HUES48 (cell line): ENCODE data around the gene DLG1.

ENCODE experiments used
- H3K27ac ChIP-seq: one replicate; pipeline ENCODE4 v1.7.0; 2013; ENCODE audit warnings: low read depth, low read length, inconsistent platforms
- H3K27me3 ChIP-seq: 2 replicates; pipeline ENCODE4 v1.6.1; 2013; ENCODE audit warnings: mild to moderate bottlenecking, low read length; ENCODE audit not compliant: control insufficient read depth, insufficient read depth
- H3K36me3 ChIP-seq: 2 replicates; pipeline ENCODE4 v1.6.1; 2013; ENCODE audit warnings: low read length; ENCODE audit not compliant: control insufficient read depth, insufficient read depth
- H3K4me1 ChIP-seq: 2 replicates; pipeline ENCODE4 v1.6.1; 2013; ENCODE audit warnings: mild to moderate bottlenecking, low read length; ENCODE audit not compliant: control insufficient read depth, insufficient read depth
- H3K4me3 ChIP-seq: 2 replicates; pipeline ENCODE4 v1.5.1; 2013; ENCODE audit warnings: mild to moderate bottlenecking, low read depth, low read length
- H3K9ac ChIP-seq: 2 replicates; pipeline ENCODE4 v1.6.1; 2013; ENCODE audit warnings: mild to moderate bottlenecking, low read depth, low read length, moderate library complexity
- H3K9me3 ChIP-seq: 2 replicates; pipeline ENCODE4 v1.6.1; 2013; ENCODE audit warnings: low read length; ENCODE audit not compliant: control insufficient read depth, insufficient read depth

DLG1 gene

DNA sequence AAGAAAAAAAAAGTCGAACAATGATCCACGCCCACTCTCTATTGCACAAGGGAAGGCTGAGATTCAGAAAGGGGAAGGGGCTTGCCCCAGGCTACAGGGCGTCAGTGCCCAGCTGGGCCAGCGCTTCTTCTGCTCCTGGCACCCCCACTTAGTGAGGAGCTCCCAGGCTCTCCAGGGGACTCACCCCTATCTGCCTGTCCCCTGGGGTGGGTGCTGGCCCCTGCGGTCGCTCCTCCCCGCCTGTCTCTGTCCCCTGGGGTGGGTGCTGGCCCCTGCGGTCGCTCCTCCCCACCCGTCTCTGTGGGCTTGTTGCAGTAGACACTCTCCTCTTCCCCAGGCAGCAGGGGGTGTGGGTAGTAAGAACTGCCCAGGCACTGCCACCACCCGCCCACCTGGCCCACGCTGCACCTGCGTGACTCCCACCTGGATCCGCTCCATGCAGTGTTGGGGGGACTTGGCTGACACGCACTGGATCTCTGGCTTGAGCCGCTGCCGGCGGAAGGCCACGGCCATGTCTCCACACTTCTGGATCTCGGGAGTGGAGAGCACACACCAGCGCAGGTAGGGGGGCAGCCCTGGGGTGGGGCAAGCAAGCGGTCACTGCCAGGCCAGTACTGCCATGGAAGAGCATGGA lies 283.4 kb downstream of the DLG1 start:
- H3K36me3 ChIP-seq: no peaks in the 10 kb centered on the region
- H3K4me3 ChIP-seq: no peak overlapping the region
- H3K27ac ChIP-seq: no peak overlapping the region
- no peak overlapping the region for H3K9ac ChIP-seq
- H3K27me3 ChIP-seq: no peaks in the 10 kb centered on the region
- H3K9me3 ChIP-seq: no peaks in the 10 kb centered on the region
- H3K4me1 ChIP-seq: no peaks in the 10 kb centered on the region

DNA sequence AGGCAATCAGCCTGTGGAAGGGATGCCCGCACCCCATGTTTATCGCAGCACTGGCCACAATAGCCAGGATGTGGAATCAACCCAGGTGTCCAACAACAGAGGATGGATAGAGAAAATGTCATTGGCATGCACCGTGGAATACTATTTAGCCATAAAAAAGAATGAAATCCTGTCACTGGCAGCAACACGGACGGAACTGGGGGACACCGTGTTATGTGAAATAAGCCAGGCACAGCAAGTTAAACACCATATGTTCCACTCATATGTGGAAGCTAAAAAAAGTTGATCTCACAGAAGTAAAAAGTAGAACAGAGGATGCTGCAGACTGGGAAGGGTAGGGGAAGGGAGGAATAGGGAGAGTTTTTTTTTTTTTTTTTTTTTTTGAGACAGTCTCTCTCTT lies 284.4 kb downstream of the DLG1 start:
- Histone ChIP-seq H3K4me1 (no peaks in the 10 kb centered on the region), H3K9me3 (no peaks in the 10 kb centered on the region), H3K27me3 (no peaks in the 10 kb centered on the region), H3K36me3 (no peaks in the 10 kb centered on the region), H3K4me3 (no peak overlapping the region), H3K9ac (no peak overlapping the region), H3K27ac (no peak overlapping the region)

DNA sequence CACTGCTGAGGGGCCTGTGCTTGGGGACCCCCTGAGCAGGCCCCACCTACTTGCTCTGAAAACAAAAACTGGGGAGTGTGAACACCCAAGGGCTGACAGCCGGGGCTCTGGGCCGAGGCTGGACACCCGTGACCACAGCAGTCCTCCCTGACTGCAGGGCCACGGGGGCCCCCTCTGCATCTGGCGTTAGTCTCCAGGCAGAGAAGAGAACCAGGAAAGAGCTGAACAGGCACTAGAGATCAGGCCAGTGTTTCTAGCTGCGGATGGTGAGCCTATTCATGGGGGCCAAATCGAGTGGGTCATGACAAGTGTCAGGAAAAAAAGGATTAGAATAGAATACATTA lies 285.9 kb downstream of the DLG1 start:
- no peak overlapping the region for H3K9ac ChIP-seq
- H3K27ac ChIP-seq: no peak overlapping the region
- no peak overlapping the region for H3K4me3 ChIP-seq
- no peaks in the 10 kb centered on the region for H3K27me3 ChIP-seq
- H3K9me3 ChIP-seq: no peaks in the 10 kb centered on the region
- H3K36me3 ChIP-seq: no peaks in the 10 kb centered on the region
- H3K4me1 ChIP-seq: no peaks in the 10 kb centered on the region

DNA sequence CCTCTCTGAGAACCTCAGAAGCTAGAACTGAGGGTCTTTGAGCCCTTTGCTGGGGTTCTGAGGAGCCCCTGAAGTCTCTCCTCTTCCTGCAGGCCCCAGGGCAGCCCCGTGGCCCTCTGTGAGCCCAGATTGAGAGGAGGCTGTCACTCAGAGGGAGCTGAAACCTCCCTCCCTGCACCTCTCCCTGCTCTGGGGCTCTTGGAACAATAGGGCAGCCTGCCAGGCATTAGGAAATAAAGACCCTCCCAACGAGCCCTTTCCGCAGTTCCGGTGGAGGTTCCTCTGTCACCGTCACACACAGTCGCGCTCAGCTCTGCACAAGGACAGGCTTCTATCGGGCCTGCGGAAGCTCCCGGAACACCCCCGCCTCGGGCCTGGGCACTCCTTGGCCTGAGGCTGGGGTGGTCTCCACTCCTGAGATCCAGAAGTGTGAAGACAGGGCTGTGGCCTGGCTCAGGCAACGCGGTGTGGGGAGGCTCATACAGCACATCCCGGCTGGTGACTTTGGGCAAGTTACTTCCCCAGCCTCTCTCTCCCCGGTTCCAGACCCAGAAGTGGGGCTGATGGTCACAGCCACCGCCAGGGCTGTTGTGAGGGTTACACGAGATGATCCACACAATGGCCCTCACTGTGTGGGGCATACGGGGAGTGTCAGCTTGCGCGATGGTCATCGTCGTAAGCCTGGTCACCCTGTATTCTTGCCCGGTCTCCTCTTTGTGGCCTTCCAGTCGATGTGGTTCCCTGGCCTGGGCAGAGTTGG lies 286.5 kb downstream of the DLG1 start:
- Histone ChIP-seq H3K27ac (no peak overlapping the region), H3K4me1 (no peaks in the 10 kb centered on the region), H3K9me3 (no peaks in the 10 kb centered on the region), H3K27me3 (no peaks in the 10 kb centered on the region), H3K9ac (no peak overlapping the region), H3K4me3 (no peak overlapping the region), H3K36me3 (no peaks in the 10 kb centered on the region)

DNA sequence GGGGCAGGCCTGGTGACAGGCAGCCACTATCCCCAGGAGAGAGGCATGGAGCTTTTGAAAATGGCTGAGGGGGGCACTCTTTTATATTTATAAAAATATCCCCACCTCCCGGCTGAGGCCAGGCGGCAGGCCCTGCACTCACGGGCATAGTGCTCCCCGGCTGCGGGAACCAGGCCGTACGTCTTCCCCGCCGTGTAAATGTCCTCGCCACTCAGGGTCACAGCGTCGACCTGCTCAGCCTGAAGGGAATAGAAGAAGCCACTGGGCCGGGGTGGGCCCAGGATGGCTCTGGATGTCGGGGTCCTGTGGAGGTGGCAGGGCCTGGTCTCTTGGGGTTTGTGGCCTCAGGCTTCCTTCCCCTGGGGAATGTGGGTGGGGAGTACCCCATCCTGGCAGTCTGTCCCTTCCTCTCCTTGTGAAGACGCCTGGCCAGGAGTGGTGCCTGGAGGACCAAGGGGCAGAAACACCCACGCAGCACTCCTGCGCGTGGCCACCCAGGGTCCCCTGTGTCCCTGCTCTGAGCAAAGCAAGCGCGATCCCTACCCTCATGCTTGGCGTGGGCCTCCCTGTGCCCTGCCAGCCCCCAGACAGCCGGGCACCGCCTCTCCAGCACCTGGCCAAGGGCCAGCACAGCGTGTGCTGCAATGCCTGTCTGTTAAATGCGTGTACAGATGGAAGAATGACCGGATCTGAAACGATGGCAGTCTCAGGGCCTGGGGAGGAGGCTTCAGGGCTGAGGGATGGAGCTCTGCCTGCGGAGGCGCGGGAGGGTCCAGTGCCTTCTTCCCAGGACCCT lies 287.7 kb downstream of the DLG1 start:
- Histone ChIP-seq H3K4me3 (no peak overlapping the region), H3K4me1 (no peaks in the 10 kb centered on the region), H3K27ac (no peak overlapping the region), H3K9ac (no peak overlapping the region), H3K27me3 (no peaks in the 10 kb centered on the region), H3K36me3 (no peaks in the 10 kb centered on the region), H3K9me3 (no peaks in the 10 kb centered on the region)

DNA sequence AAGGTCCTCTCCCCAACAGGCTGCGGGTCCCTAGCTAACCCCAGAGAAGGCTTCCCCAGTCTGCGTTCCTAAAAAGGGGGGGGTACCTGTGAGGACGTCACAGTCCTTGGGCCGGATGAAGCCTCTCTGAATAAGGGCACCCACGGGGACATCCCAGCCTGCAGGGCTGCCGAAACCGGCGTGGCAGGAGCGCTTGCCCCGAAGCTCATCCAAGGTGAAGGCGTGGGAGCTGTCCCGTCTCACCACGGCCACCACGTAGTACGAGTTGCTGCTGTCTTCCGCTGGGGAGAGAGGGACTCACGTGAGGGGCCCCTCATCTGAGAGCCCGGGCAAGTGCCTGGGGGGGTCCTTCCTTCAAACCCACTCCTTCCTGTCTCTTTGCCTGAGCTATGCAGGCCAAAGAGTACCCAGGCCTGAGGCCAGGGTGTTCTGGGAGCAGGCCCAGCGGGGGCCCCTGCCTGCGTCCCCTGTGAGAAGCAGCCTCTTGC lies 288.8 kb downstream of the DLG1 start:
- H3K27me3 ChIP-seq: peaks cover 11% of the 10 kb centered on the region
- no peak overlapping the region for H3K9ac ChIP-seq
- H3K4me3 ChIP-seq: no peak overlapping the region
- no peaks in the 10 kb centered on the region for H3K36me3 ChIP-seq
- no peak overlapping the region for H3K27ac ChIP-seq
- no peaks in the 10 kb centered on the region for H3K9me3 ChIP-seq
- no peaks in the 10 kb centered on the region for H3K4me1 ChIP-seq

DNA sequence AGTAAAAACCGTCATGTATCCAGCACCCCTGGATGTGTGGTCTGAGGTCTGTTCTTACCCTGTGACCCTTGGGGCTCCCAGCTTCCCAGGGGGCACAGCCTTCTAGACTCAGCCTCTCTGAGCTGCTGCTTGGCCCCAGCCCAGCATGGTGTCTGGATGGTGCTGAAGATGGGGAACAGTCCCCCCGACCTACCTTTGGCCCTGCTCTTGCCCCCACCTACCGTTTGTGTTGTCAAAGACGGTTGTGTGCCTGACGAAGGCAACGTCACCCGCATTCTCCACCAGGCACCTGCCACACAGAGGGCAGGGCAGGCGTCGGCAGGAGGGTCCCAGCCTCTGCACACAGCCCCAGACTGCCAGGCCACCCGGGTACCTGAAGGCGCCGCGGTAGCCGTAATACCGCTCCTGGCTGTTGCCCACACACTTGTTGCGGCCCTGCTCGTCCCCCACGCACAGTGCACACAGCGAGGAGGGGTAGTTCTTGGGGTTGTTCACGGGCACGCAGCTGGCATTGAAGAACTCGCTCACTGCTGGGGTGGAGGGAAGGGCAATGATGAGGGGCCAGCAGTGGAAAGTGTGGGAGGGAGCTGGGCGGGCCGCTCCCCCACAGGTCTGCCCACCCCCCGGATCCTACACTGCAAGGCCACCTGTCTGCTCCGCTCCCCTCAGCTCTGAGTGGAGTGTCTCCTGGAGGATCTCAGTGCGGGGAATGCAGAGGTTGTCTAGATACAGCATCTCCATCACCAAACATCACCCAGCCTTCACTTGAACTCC lies 289.8 kb downstream of the DLG1 start:
- Histone ChIP-seq H3K9ac (no peak overlapping the region), H3K9me3 (no peaks in the 10 kb centered on the region), H3K36me3 (no peaks in the 10 kb centered on the region), H3K4me1 (peaks cover 6% of the 10 kb centered on the region), H3K27ac (no peak overlapping the region), H3K4me3 (no peak overlapping the region), H3K27me3 (peaks cover 20% of the 10 kb centered on the region)

DNA sequence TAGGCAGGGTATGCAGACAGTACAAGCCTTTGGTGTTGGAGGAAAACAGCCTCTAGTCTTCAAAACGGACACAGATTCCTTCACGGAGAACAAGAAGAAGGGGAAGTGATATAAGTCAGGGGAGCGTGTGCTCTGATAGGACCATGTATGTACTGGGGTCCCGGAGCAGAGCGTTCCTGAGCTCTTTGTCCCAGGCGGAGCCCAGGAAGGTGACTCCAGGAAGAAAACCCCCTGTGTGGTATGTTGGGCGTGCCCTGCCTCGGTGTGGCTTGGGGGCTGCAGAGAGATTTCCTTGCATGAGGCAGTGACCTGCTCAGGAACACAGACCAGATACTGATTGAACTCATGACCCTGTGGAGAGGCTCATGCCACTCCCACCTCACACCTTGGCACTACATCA lies 290.5 kb downstream of the DLG1 start:
- H3K9ac ChIP-seq: no peak overlapping the region
- peaks cover 23% of the 10 kb centered on the region for H3K27me3 ChIP-seq
- peaks cover 6% of the 10 kb centered on the region for H3K4me1 ChIP-seq
- H3K36me3 ChIP-seq: no peaks in the 10 kb centered on the region
- no peak overlapping the region for H3K27ac ChIP-seq
- no peak overlapping the region for H3K4me3 ChIP-seq
- H3K9me3 ChIP-seq: no peaks in the 10 kb centered on the region

DNA sequence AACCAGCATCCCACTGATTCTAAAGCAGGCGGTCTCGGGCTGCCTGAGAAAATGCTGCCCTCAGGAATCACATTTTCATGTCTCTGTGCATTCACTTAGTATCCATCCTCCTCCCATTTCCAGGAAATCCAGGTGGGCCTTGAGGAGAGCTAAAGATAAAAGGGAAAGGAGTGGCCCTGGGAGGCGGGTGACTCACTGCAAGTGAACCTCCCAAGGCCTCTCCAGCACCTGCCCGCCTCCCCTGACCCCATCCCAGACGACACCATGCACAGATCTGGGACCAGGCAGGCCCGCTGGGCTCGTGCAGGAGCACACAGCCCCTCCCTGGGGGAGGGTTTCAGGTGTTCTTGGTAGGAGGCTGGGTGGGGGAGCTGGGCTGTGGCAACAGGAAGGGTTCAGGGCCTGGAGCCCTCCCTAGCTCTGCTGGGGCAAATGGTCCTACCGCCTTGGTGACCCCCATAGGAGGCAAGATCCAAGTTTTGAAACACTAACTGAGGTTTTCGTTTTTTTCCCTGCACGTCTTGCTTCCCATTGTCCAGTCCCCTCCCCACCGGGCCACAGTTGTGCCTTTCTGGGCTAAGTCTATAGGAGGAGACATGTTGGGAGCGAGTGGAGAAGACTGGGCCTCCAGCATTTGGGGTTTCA lies 291.0 kb downstream of the DLG1 start:
- Histone ChIP-seq H3K9me3 (no peaks in the 10 kb centered on the region), H3K27me3 (peaks cover 23% of the 10 kb centered on the region), H3K9ac (no peak overlapping the region), H3K36me3 (no peaks in the 10 kb centered on the region), H3K4me1 (peaks cover 6% of the 10 kb centered on the region), H3K4me3 (no peak overlapping the region), H3K27ac (no peak overlapping the region)

DNA sequence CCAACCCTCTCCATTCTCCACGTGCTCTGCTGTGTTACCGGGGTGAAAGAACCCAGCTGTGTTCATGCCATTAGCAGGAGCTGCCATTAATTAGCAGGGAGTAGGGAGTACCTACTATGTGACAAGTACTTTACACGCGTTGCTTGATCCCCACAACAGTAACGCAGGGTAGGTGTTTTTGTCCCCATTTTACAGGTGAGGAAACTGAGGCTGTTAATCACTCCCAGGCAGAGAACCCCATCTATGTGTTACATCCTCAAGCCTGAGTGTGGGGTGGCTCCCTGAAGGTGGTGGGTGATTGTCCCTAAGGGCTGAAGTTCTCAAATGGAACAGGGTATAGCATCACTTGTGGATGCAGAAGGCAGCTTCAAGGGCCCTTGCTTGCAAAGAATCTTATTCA lies 291.6 kb downstream of the DLG1 start:
- Histone ChIP-seq H3K27ac (no peak overlapping the region), H3K9me3 (no peaks in the 10 kb centered on the region), H3K27me3 (peaks cover 23% of the 10 kb centered on the region), H3K36me3 (no peaks in the 10 kb centered on the region), H3K4me3 (no peak overlapping the region), H3K9ac (no peak overlapping the region), H3K4me1 (peaks cover 6% of the 10 kb centered on the region)
